Activated T-cell treated with anti-CD3 and anti-CD28 coated beads, Interleukin-2, amount 50 U/mL, for 4 hours (primary cell): ENCODE results near the gene ZDHHC11. TPM values are rescaled to one million over a fixed set of nuclear protein-coding genes. Genes with fewer than 3 reads are reported as not detected.
A peak's percentile ranks its signal among the peaks of the same experiment; 100 is the strongest.
"Not testable (repeated sequence)": the region's sequence is repeated elsewhere in the genome, so short reads cannot be mapped to it uniquely, and the experiment has no call there.

ENCODE experiments used
- ATAC-seq, 2 donors: fragments of 200-7000 bp; cut with Tn5 transposase; one replicate each; pipeline ENCODE4 v1.10.0; 2021
- DNase-seq: peaks from one replicate; pipeline ENCODE4 v3.0.0-alpha.2; 2020
- H3K27me3 Mint-ChIP-seq: one replicate; pipeline ENCODE4 v1.8.0; 2021; ENCODE audit warnings: low read depth, mixed read lengths
- H3K36me3 Mint-ChIP-seq: one replicate; pipeline ENCODE4 v1.8.0; 2022; ENCODE audit warnings: mixed read lengths; ENCODE audit not compliant: insufficient read depth
- H3K4me1 Mint-ChIP-seq: one replicate; pipeline ENCODE4 v1.8.0; 2021; ENCODE audit warnings: low read depth, mixed read lengths
- H3K4me3 Mint-ChIP-seq: one replicate; pipeline ENCODE4 v1.8.0; 2021; ENCODE audit warnings: mild to moderate bottlenecking, moderate library complexity, mixed read lengths
- H3K9me3 Mint-ChIP-seq: one replicate; pipeline ENCODE4 v1.8.0; 2021; ENCODE audit warnings: mixed read lengths
- total RNA-seq, 3 donors: library from RNA; stranded (reverse); gene quantifications; one replicate each; pipeline ENCODE4 v1.2.1, GENCODE V29; 2021

ZDHHC11 gene
- total RNA-seq, 3 donors from 2014 or later = 6.0 to 7.0 (median 6.2) TPM

- H3K4me1 Mint-ChIP-seq = peaks cover 22% of the 10 kb centered on the region
- H3K9me3 Mint-ChIP-seq = peaks cover 12% of the 10 kb centered on the region
- H3K27me3 Mint-ChIP-seq = no peaks in the 10 kb centered on the region
- H3K36me3 Mint-ChIP-seq = peaks cover 57% of the 10 kb centered on the region
- no peak overlapping the region for H3K4me3 Mint-ChIP-seq
- DNase-seq (no peak), ATAC-seq (no peak)
These were observed 33.8 kb upstream of the ZDHHC11 start for GRCh38 chr5:884345-885126.

- Mint-ChIP-seq H3K4me3 (no peak overlapping the region), H3K27me3 (no peaks in the 10 kb centered on the region), H3K4me1 (peaks cover 22% of the 10 kb centered on the region), H3K9me3 (peaks cover 12% of the 10 kb centered on the region), H3K36me3 (peaks cover 55% of the 10 kb centered on the region)
- DNase-seq = no peak
- ATAC-seq = no peak
These were observed 32.8 kb upstream of the ZDHHC11 start for GRCh38 chr5:883475-884181.

DNA sequence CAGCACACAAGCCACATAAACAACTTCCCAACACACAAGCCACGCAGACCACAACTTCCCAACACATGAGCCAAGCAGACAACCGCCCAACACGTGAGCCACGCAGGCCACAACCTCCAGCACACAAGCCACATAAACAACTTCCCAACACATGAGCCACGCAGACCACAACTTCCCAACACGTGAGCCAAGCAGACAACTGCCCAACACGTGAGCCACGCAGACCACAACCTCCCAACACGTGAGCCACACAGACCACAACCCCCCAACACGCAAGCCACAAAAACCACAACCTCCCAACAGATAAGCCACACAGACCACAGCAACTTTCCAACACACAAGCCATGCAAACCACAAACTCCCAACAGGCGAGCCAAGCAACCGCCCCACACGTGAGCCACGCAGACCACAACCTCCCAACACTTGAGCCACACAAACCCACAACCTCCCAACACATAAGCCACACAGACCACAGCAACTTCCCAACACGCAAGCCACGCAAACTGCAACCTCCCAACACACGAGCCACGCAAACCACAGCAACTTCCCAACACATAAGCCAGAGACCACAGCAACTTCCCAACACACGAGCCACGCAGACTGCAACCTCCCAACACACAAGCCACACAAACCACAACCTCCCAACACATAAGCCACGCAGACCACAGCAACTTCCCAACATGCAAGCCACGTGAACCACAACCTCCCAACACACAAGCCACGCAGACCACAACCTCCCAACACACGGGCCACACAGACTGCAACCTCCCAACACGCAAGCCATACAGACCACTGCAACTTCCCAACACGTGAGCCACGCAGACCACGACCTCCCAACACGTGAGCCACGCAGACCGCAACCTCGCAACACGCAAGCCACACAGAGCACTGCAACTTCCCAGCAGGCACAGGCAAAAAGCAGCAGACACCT, 31.7 kb upstream of the ZDHHC11 start:
- no peak for DNase-seq
- ATAC-seq = no peak
- H3K9me3 Mint-ChIP-seq = peaks cover 12% of the 10 kb centered on the region
- no peaks in the 10 kb centered on the region for H3K27me3 Mint-ChIP-seq
- peaks cover 18% of the 10 kb centered on the region for H3K4me1 Mint-ChIP-seq
- peaks cover 47% of the 10 kb centered on the region for H3K36me3 Mint-ChIP-seq
- H3K4me3 Mint-ChIP-seq = peak overlapping the region; percentile 34

DNA sequence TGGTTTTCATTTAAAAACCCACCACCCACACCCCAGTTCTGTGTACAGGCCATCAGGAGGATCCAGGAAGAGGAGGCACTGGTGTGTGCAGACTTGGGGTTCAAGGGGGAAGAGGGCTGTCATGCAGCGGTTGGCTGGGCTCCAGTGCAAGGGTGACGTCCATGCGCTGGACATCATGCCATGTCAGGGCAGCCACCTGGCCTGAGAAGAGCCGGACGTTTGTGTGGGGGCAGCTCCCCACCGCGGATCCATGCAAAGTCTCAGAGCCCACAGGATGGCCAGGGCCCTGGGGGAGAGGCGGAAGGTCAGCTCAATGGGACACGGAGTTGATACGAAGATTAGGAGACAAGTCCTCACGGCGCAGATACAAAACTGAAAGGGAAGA, 30.8 kb upstream of the ZDHHC11 start:
- Mint-ChIP-seq H3K27me3 (no peaks in the 10 kb centered on the region), H3K4me1 (peaks cover 18% of the 10 kb centered on the region), H3K36me3 (peaks cover 41% of the 10 kb centered on the region), H3K4me3 (no peak overlapping the region), H3K9me3 (peaks cover 12% of the 10 kb centered on the region)
- no peak for ATAC-seq
- DNase-seq = no peak

DNA sequence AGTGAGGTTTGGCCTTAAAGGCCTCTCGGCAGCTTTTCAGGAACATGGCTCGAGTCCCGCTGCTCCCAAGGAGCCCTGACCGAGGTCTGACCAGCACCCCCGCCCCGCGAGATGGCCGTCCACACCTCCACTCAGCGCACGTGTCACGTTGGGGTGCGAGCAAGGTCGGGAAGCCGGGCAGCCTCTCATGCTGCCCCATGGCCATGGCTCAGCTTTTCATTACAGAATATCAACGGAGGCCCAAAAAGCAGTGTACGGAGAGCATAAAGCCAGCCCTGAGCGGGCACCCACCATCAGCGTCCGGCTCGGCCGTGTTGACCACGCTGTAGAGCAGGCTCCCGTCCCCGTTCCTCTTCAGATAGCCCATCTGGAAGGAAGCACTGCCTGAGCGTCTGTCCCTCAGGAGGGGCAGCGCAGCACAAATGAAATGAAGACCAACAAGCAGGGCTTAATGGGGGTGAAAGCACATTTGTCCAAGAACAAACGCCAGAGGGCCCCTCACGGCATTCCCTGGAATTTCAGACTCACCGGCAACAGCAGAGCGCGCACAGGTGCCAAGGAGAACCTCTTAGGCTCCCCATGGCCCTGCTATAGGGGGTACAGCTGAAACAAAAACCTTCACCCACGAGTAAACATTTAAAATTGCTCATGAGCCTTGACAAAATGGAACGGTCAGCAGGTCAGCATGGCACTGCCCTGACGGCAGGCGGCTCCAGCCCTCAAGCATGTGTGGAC, 30.2 kb upstream of the ZDHHC11 start:
- Mint-ChIP-seq H3K9me3 (peaks cover 12% of the 10 kb centered on the region), H3K27me3 (no peaks in the 10 kb centered on the region), H3K36me3 (peaks cover 40% of the 10 kb centered on the region), H3K4me3 (no peak overlapping the region), H3K4me1 (peaks cover 18% of the 10 kb centered on the region)
- DNase-seq (no peak), ATAC-seq (no peak)

DNA sequence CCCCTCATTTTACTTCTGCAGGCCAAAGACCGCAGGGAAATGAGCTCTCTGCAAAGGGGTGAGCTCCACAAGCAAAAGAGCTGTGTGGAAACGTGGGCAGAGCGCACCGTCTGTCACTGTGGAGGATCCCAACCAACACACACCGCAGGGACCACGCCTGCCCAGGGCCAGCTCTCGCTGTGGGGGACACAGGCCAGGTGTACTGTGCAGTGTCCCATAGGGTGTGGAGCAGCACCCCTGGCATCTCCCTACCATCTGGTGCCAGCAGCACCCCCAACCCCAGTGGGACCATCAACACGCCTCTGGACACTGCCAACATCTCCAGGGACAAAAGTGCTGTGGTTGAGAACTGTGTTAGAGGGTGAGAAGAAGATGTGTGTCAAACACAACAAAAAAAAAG, 27.9 kb upstream of the ZDHHC11 start:
- not testable (repeated sequence) for H3K27me3 Mint-ChIP-seq, H3K4me3 Mint-ChIP-seq, DNase-seq, ATAC-seq
- Mint-ChIP-seq H3K4me1 (peaks cover 16% of the 10 kb centered on the region), H3K36me3 (peaks cover 53% of the 10 kb centered on the region), H3K9me3 (peaks cover 12% of the 10 kb centered on the region)

- H3K4me1 Mint-ChIP-seq = peaks cover 16% of the 10 kb centered on the region
- H3K36me3 Mint-ChIP-seq = peaks cover 55% of the 10 kb centered on the region
- ATAC-seq (no peak), DNase-seq (no peak)
- no peak overlapping the region for H3K4me3 Mint-ChIP-seq
- peaks cover 12% of the 10 kb centered on the region for H3K9me3 Mint-ChIP-seq
- no peaks in the 10 kb centered on the region for H3K27me3 Mint-ChIP-seq
These were observed 27.3 kb upstream of the ZDHHC11 start for GRCh38 chr5:878125-878524.

DNA sequence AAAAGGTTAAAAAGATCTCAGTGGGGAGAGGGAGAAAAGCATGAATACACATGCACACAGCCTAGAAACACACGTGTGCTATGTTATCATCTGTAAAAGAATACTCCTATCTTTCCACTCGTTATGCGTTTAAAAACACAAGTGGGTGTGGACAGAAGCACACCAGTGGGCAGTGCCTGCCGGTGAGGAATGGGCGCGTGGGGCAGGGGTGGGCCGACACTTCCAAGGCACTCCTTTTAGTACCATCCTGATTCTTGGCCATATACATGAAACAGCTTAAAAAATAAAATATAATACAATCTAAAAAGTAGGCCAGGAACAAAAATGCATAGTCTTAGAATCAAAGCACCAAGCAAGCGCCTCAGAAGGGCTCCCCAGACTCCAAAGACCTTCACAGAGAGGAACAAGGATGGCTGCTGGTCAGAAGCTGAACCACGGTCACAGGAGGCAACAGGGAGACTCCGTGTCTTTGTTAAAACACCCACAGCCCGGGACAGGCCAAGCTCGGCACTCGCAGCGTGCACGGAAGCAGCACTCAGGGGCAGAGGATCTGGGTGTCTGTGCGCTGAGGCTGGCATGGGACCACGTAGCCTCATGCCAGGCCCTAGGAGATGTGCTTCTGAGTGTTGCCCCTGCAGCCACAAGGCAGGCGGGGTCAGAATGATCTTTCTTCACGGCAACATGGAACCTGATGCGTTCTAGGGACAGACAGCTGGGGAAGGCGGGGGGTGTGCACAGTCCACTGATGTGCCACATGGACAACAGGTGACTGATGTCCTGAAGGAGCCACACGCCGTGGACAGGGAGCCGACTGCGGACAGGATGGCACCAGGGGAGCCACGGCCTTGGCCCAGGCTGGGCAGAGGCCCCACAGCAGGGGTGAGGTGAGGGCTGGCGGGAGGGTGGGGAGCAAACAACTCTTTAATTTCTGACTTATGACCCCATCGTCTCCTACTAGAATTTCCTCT, 25.9 kb upstream of the ZDHHC11 start:
- Mint-ChIP-seq H3K4me1 (peaks cover 4% of the 10 kb centered on the region), H3K27me3 (no peaks in the 10 kb centered on the region), H3K9me3 (no peaks in the 10 kb centered on the region), H3K4me3 (no peak overlapping the region), H3K36me3 (peaks cover 43% of the 10 kb centered on the region)
- ATAC-seq (no peak), DNase-seq (no peak)

DNA sequence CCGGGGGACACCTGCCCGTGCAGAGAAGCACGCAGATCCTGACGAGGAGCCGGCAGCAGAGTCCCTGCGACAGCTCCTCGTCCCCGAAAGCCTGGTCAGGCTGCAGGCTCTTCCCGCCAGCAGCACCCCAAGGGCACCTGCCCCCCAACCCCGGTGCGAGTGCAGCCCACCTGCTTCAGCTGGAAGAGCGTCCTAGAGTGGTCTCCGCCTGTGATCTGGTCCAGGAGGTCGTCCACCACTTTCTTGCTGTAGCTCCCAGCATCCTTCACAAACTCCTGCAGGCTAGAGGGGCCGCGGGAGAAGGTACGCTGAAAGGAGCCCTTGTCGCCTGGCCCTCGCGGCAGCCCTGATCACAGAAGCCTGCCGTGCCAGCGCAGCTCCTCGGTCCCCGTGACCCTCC, 25.1 kb upstream of the ZDHHC11 start:
- no peaks in the 10 kb centered on the region for H3K4me1 Mint-ChIP-seq
- ATAC-seq (no peak), DNase-seq (no peak)
- no peak overlapping the region for H3K4me3 Mint-ChIP-seq
- H3K9me3 Mint-ChIP-seq = no peaks in the 10 kb centered on the region
- peaks cover 44% of the 10 kb centered on the region for H3K36me3 Mint-ChIP-seq
- no peaks in the 10 kb centered on the region for H3K27me3 Mint-ChIP-seq

- Mint-ChIP-seq H3K9me3 (no peaks in the 10 kb centered on the region), H3K36me3 (peaks cover 57% of the 10 kb centered on the region), H3K4me3 (no peak overlapping the region), H3K27me3 (no peaks in the 10 kb centered on the region), H3K4me1 (no peaks in the 10 kb centered on the region)
- ATAC-seq (no peak), DNase-seq (no peak)
These were observed 22.5 kb upstream of the ZDHHC11 start for GRCh38 chr5:873328-873727.

- ATAC-seq (no peak), DNase-seq (no peak)
- Mint-ChIP-seq H3K4me3 (no peak overlapping the region), H3K4me1 (no peaks in the 10 kb centered on the region), H3K9me3 (no peaks in the 10 kb centered on the region), H3K36me3 (peaks cover 65% of the 10 kb centered on the region), H3K27me3 (no peaks in the 10 kb centered on the region)
These were observed 21.5 kb upstream of the ZDHHC11 start for GRCh38 chr5:872301-872700.

GRCh38 chr5:871596-872298, 21.0 kb upstream of the ZDHHC11 start:
- H3K4me1 Mint-ChIP-seq = no peaks in the 10 kb centered on the region
- H3K4me3 Mint-ChIP-seq = no peak overlapping the region
- H3K36me3 Mint-ChIP-seq = peaks cover 65% of the 10 kb centered on the region
- no peak for DNase-seq
- ATAC-seq = no peak
- H3K27me3 Mint-ChIP-seq = no peaks in the 10 kb centered on the region
- H3K9me3 Mint-ChIP-seq = no peaks in the 10 kb centered on the region
